Left lung (tissue), 10 donors: ENCODE data around the gene GLIS1. TPM values are rescaled to one million over a fixed set of nuclear protein-coding genes. Genes with fewer than 3 reads are reported as not detected.

Source experiments
- ATAC-seq: fragments of 200-7000 bp; cut with Tn5 transposase; one replicate; pipeline ENCODE4 v1.9.1; 2020; ENCODE audit warnings: moderate library complexity
- DNase-seq, 4 donors: peaks; one replicate each; pipeline ENCODE4 v3.0.0-alpha.2; 2013 to 2020
- H3K27ac ChIP-seq, 2 donors: fragments of 200-600 bp; sonication (generic) in 1 of 2; one replicate each; pipeline versions ENCODE4 v1.5.0 to v1.8.0; 2020 to 2021
- H3K27me3 ChIP-seq, 2 donors: fragments of 200-600 bp; sonication (generic) in 1 of 2; one replicate each; pipeline versions ENCODE4 v1.5.0 to v1.8.0; 2020 to 2021
- H3K36me3 ChIP-seq, 2 donors: fragments of 200-600 bp; sonication (generic) in 1 of 2; one replicate each; pipeline versions ENCODE4 v1.5.0 to v1.8.0; 2020 to 2021
- H3K4me1 ChIP-seq, 2 donors: fragments of 200-600 bp; one replicate each; pipeline ENCODE4 v1.8.0; 2021
- H3K4me3 ChIP-seq, 2 donors: fragments of 200-600 bp; sonication (generic) in 1 of 2; one replicate each; pipeline versions ENCODE4 v1.5.0 to v1.8.0; 2020 to 2021; ENCODE audit warnings: mild to moderate bottlenecking in 1 of 2
- H3K9me3 ChIP-seq, 2 donors: fragments of 200-600 bp; sonication (generic) in 1 of 2; one replicate each; pipeline versions ENCODE4 v1.5.0 to v1.8.0; 2020 to 2021
- CTCF ChIP-seq, 2 donors: fragments of 200-600 bp; sonication (generic) in 1 of 2; IDR thresholded peaks; one replicate each; pipeline versions ENCODE4 v1.5.0 to v1.8.0; 2021; ENCODE audit warnings: antibody characterized with exemption in 2 of 2
- intact Hi-C, 2 donors: fragments of 100-400 bp; cut with DNase I; formaldehyde crosslinking; loops; one replicate each; pipeline versions ENCODE4 v1.11.2 to v1.14.2; 2022
- polyA plus RNA-seq, 6 donors: library from polyadenylated mRNA; unstranded; fragments of 120-200 nt; gene quantifications; one replicate each; pipeline ENCODE4 v1.2.1, GENCODE V29; 2013; ENCODE audit not compliant: insufficient read length in 6 of 6
- total RNA-seq, 2 donors: library from RNA; stranded (reverse); fragmentation: NEBNext Ultra II Directional; extraction: Animal tissue kit (Norgen Biotek cat#: 25700); gene quantifications; one replicate each; pipeline ENCODE4 v1.2.1, GENCODE V29; 2021
- donor health status: DM: no; HTN: yes; CAD: no.
- donor health status: DM: no; HTN: no; CAD: no.

Gene GLIS1
- total and polyA plus RNA-seq, 8 donors = 0.06 to 0.16 (median 0.12) TPM; not detected in 4

GRCh38 chr1:53678938-53679825 lies 59.8 kb downstream of the GLIS1 start:
- ATAC-seq = no peak
- intact Hi-C loops = no loop called here
- peaks cover 0 to 5% of the 10 kb centered on the region in 2 donors for H3K4me1 ChIP-seq
- no peak for TF ChIP-seq CTCF (IDR thresholded peaks at IDR 0.05)
- no peaks in the 10 kb centered on the region for H3K36me3 ChIP-seq
- no peak overlapping the region for H3K27ac ChIP-seq
- no peaks in the 10 kb centered on the region for H3K9me3 ChIP-seq
- H3K4me3 ChIP-seq = no peak overlapping the region
- peaks cover 0 to 37% of the 10 kb centered on the region in 2 donors for H3K27me3 ChIP-seq
- DNase-seq = peak in 1 of 4 donors; percentile 44

GRCh38 chr1:53678507-53678906 lies 60.5 kb downstream of the GLIS1 start:
- intact Hi-C loops = no loop called here
- TF ChIP-seq CTCF (IDR thresholded peaks at IDR 0.05) = no peak
- DNase-seq = no peak
- H3K9me3 ChIP-seq = no peaks in the 10 kb centered on the region
- peaks cover 0 to 5% of the 10 kb centered on the region in 2 donors for H3K4me1 ChIP-seq
- no peak overlapping the region for H3K27ac ChIP-seq
- peaks cover 0 to 31% of the 10 kb centered on the region in 2 donors for H3K27me3 ChIP-seq
- H3K36me3 ChIP-seq = no peaks in the 10 kb centered on the region
- H3K4me3 ChIP-seq = no peak overlapping the region
- ATAC-seq = no peak

- ATAC-seq (no peak), DNase-seq (peak in 1 of 4 donors; percentile 52)
Measured at GRCh38 chr1:53678046-53678445, 60.9 kb downstream of the GLIS1 start.

GRCh38 chr1:53677486-53677885 lies 61.5 kb downstream of the GLIS1 start:
- Histone ChIP-seq H3K9me3 (no peaks in the 10 kb centered on the region), H3K27ac (no peak overlapping the region), H3K4me1 (peaks cover 0 to 5% of the 10 kb centered on the region in 2 donors), H3K36me3 (no peaks in the 10 kb centered on the region), H3K27me3 (peaks cover 0 to 20% of the 10 kb centered on the region in 2 donors), H3K4me3 (no peak overlapping the region)
- no peak for TF ChIP-seq CTCF (IDR thresholded peaks at IDR 0.05)
- ATAC-seq (no peak), DNase-seq (peak in 1 of 4 donors; percentile 69)
- intact Hi-C loops = no loop called here

More at GRCh38 chr1:53678046-53678445, 60.9 kb downstream of the GLIS1 start:
- no peaks in the 10 kb centered on the region for H3K36me3 ChIP-seq
- H3K9me3 ChIP-seq = no peaks in the 10 kb centered on the region
- peaks cover 0 to 26% of the 10 kb centered on the region in 2 donors for H3K27me3 ChIP-seq
- intact Hi-C loops = no loop called here
- no peak overlapping the region for H3K4me3 ChIP-seq
- no peak overlapping the region for H3K27ac ChIP-seq
- no peak for TF ChIP-seq CTCF (IDR thresholded peaks at IDR 0.05)
- peaks cover 0 to 5% of the 10 kb centered on the region in 2 donors for H3K4me1 ChIP-seq

GRCh38 chr1:53672785-53673184 lies 66.2 kb downstream of the GLIS1 start:
- TF ChIP-seq CTCF (IDR thresholded peaks at IDR 0.05) = no peak
- Histone ChIP-seq H3K4me3 (no peak overlapping the region), H3K9me3 (no peaks in the 10 kb centered on the region), H3K4me1 (no peaks in the 10 kb centered on the region), H3K27me3 (peaks cover 0 to 5% of the 10 kb centered on the region in 2 donors), H3K27ac (no peak overlapping the region), H3K36me3 (no peaks in the 10 kb centered on the region)
- ATAC-seq = no peak
- intact Hi-C loops = no loop called here
- no peak for DNase-seq
